ENCODE data around the gene TMEM81. TPM values are rescaled to one million over a fixed set of nuclear protein-coding genes. Genes with fewer than 3 reads are reported as not detected.

TMEM81 gene
- total RNA-seq, 1 experiment from 2014 or later, result 5.4 TPM

DNA sequence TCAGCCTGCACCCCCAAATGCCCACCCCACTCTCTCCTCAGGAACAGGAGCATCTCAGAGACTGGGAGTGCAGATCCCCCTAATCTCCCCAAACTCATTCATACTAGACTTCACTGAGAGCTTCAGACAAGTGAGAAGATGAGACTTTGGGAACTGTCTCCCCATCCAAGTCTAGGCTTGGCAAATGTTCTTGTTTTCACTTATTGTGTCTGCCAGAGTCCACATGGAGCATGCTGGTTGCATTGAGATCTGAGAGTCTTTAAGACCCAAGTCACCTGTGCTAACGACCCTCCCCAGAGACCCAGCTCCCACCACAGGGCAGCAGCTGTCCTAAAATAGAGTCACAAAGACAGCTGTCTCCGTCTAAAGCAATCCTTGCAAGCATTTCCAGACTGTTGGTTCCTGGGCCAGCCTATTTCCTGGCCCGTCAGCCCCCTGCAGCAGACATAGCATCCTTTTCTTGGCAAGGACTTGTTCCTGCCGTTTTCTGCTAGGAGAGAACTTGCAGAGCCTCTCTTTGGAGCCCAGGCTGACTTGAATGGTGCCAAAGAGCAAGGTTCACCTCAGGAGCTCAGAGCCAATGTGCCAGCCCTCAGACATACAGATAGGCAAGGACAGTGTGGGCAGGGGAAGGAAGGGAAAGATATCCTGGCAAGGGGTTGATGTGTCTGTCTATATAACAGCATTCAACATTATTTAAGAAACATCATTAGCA, 43.1 kb downstream of the TMEM81 start:
- no peak for DNase-seq
- Histone ChIP-seq H2AFZ (no peak overlapping the region), H3F3A (ENCODE audit: insufficient read depth, low read depth) (no peaks in the 10 kb centered on the region), H3K27ac (no peak overlapping the region), H3K4me2 (no peak overlapping the region), H3K27me3 (ENCODE audit: insufficient read depth, low read depth) (peaks cover 98% of the 10 kb centered on the region), H3K4me1 (replicated peaks; ENCODE audit: insufficient read depth) (no peaks in the 10 kb centered on the region), H4K20me1 (ENCODE audit: insufficient read depth) (no peaks in the 10 kb centered on the region), H3K9me2 (ENCODE audit: insufficient read depth) (no peaks in the 10 kb centered on the region), H3K9me3 (ENCODE audit: insufficient read depth, low read depth) (no peaks in the 10 kb centered on the region), H3K4me3 (no peak overlapping the region), H3K36me3 (ENCODE audit: low read depth) (no peaks in the 10 kb centered on the region), H3K79me2 (ENCODE audit: low read depth) (no peaks in the 10 kb centered on the region)
- intact Hi-C loops (cut with micrococcal nuclease; ENCODE audit: unreplicated experiment), result no loop called here
- CTCF ChIA-PET, result no interaction called here
- no TSS peak for BruUV-seq (replicated peaks)
- no peak for TF ChIP-seq EZH2 (IDR thresholded peaks at IDR 0.05; ENCODE audit: low read depth)
- TF ChIP-seq, protein P1, sequence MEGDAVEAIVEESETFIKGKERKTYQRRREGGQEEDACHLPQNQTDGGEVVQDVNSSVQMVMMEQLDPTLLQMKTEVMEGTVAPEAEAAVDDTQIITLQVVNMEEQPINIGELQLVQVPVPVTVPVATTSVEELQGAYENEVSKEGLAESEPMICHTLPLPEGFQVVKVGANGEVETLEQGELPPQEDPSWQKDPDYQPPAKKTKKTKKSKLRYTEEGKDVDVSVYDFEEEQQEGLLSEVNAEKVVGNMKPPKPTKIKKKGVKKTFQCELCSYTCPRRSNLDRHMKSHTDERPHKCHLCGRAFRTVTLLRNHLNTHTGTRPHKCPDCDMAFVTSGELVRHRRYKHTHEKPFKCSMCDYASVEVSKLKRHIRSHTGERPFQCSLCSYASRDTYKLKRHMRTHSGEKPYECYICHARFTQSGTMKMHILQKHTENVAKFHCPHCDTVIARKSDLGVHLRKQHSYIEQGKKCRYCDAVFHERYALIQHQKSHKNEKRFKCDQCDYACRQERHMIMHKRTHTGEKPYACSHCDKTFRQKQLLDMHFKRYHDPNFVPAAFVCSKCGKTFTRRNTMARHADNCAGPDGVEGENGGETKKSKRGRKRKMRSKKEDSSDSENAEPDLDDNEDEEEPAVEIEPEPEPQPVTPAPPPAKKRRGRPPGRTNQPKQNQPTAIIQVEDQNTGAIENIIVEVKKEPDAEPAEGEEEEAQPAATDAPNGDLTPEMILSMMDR (conservative IDR thresholded peaks at IDR 0.05), result no peak
- POLR2A ChIA-PET (ENCODE audit: unreplicated experiment), result no interaction called here

DNA sequence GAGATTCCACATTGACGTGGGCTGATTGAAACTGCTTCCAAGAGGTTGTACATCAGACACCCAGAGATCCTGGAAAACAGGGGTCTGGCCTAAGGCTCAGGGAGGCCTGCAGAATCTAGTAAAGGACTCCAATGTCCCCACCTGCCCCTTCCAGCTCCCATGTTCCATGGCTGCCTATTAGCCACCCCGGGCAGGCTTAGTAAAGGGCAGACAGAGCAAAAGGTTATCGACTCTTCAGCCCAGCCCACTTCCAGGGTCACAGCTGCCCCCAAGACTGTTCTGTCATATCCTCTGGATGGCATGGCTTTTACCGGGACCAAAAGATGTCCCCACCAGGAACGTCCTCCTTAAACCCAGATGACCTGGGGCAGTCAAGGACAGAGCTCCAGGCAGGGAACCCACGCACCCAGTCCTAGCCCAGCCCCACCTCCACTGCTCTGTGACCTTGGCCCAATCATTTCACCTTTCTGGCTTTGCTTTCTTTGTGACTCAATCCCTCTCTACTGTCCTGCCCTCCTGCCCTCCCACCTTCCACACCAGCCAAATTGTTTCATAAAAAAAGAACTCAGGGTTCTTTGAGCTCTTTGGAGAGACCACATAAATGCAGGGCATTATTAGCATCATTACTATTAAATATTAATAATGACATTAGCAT, 46.0 kb downstream of the TMEM81 start:
- no peaks in the 10 kb centered on the region for H3K79me2 ChIP-seq (ENCODE audit: low read depth)
- H3K4me1 ChIP-seq (replicated peaks; ENCODE audit: insufficient read depth), result no peaks in the 10 kb centered on the region
- peaks cover 98% of the 10 kb centered on the region for H3K27me3 ChIP-seq (ENCODE audit: insufficient read depth, low read depth)
- no peaks in the 10 kb centered on the region for H3K9me2 ChIP-seq (ENCODE audit: insufficient read depth)
- H2AFZ ChIP-seq, result no peak overlapping the region
- TF ChIP-seq, protein P1 (conservative IDR thresholded peaks at IDR 0.05), result no peak
- no peak for TF ChIP-seq EZH2 (IDR thresholded peaks at IDR 0.05; ENCODE audit: low read depth)
- intact Hi-C loops (cut with micrococcal nuclease; ENCODE audit: unreplicated experiment), result no loop called here
- H3K27ac ChIP-seq, result no peak overlapping the region
- POLR2A ChIA-PET (ENCODE audit: unreplicated experiment), result no interaction called here
- H3K36me3 ChIP-seq (ENCODE audit: low read depth), result no peaks in the 10 kb centered on the region
- H3K9me3 ChIP-seq (ENCODE audit: insufficient read depth, low read depth), result no peaks in the 10 kb centered on the region
- DNase-seq, result no peak
- H3F3A ChIP-seq (ENCODE audit: insufficient read depth, low read depth), result no peaks in the 10 kb centered on the region
- no TSS peak for BruUV-seq (replicated peaks)
- CTCF ChIA-PET, result interaction anchor here (1.1 kb wide), 1 partner anchor 23 kb away, joined by 3 read pairs; no protein-coding TSS in a partner anchor
- no peak overlapping the region for H3K4me2 ChIP-seq
- H4K20me1 ChIP-seq (ENCODE audit: insufficient read depth), result no peaks in the 10 kb centered on the region
- no peak overlapping the region for H3K4me3 ChIP-seq

DNA sequence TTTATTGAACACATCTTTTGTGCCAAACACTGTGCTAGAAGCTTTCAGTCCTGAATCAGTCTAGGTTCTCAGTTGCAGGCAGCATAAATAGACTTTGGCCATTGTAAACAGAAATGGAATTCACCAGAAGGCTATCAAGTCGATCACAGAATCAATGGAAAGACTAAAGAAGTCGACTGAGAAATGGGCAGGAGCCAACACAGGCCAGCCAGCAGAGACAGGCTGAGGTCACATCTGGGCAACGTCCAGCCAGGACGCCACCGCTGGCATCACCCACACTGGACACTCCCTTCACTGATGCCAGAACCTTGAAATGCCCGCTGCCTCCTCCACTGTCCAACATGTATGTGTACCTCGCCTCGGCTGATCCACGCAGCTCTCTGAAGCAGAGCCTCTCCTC, 46.7 kb downstream of the TMEM81 start:
- H4K20me1 ChIP-seq (ENCODE audit: insufficient read depth), result no peaks in the 10 kb centered on the region

More for the DNA sequence above, 46.7 kb downstream of the TMEM81 start:
- H3K36me3 ChIP-seq (ENCODE audit: low read depth), result no peaks in the 10 kb centered on the region
- H3K27ac ChIP-seq, result no peak overlapping the region
- no peak overlapping the region for H3K4me2 ChIP-seq
- no peak overlapping the region for H2AFZ ChIP-seq
- no peaks in the 10 kb centered on the region for H3K4me1 ChIP-seq (replicated peaks; ENCODE audit: insufficient read depth)
- peaks cover 100% of the 10 kb centered on the region for H3K27me3 ChIP-seq (ENCODE audit: insufficient read depth, low read depth)
- CTCF ChIA-PET, result no interaction called here
- no peaks in the 10 kb centered on the region for H3K9me3 ChIP-seq (ENCODE audit: insufficient read depth, low read depth)
- no peaks in the 10 kb centered on the region for H3K79me2 ChIP-seq (ENCODE audit: low read depth)
- no peaks in the 10 kb centered on the region for H3F3A ChIP-seq (ENCODE audit: insufficient read depth, low read depth)
- BruUV-seq (replicated peaks), result no TSS peak
- DNase-seq, result no peak
- H3K4me3 ChIP-seq, result no peak overlapping the region
- intact Hi-C loops (cut with micrococcal nuclease; ENCODE audit: unreplicated experiment), result no loop called here
- no peaks in the 10 kb centered on the region for H3K9me2 ChIP-seq (ENCODE audit: insufficient read depth)
- TF ChIP-seq, protein P1 (conservative IDR thresholded peaks at IDR 0.05), result no peak
- no peak for TF ChIP-seq EZH2 (IDR thresholded peaks at IDR 0.05; ENCODE audit: low read depth)
- POLR2A ChIA-PET (ENCODE audit: unreplicated experiment), result no interaction called here

Other genes with a start within 250 kb of the TMEM81 start
- not detected in 2 replicates for gene NFASC, start 213.6 kb downstream of the TMEM81 start, total RNA-seq (2021)
- not detected in 2 replicates for gene CNTN2, start 41.2 kb downstream of the TMEM81 start, total RNA-seq (2021)
- 17.7 and 17.9 TPM in 2 replicates for gene RBBP5, start 37.5 kb upstream of the TMEM81 start, total RNA-seq (2021)
- 8.1 and 10.5 TPM in 2 replicates for gene DSTYK, start 127.2 kb upstream of the TMEM81 start, total RNA-seq (2021)
- 0.79 and 0.80 TPM in 2 replicates for gene TMCC2, start 143.5 kb upstream of the TMEM81 start, total RNA-seq (2021)
- 3.8 and 3.9 TPM in 2 replicates for gene NUAK2, start 237.3 kb upstream of the TMEM81 start, total RNA-seq (2021)

All from PC-9 (cell line).